GM18499 (cell line): ENCODE data around the gene MAP2K3.

Source experiments
- ATAC-seq: cut with Tn5 transposase; IDR thresholded peaks from one replicate; pipeline ENCODE4 v1.9.1; 2021; ENCODE audit warnings: moderate number of reproducible peaks; ENCODE audit not compliant: insufficient read depth, unreplicated experiment

The MAP2K3 gene

DNA sequence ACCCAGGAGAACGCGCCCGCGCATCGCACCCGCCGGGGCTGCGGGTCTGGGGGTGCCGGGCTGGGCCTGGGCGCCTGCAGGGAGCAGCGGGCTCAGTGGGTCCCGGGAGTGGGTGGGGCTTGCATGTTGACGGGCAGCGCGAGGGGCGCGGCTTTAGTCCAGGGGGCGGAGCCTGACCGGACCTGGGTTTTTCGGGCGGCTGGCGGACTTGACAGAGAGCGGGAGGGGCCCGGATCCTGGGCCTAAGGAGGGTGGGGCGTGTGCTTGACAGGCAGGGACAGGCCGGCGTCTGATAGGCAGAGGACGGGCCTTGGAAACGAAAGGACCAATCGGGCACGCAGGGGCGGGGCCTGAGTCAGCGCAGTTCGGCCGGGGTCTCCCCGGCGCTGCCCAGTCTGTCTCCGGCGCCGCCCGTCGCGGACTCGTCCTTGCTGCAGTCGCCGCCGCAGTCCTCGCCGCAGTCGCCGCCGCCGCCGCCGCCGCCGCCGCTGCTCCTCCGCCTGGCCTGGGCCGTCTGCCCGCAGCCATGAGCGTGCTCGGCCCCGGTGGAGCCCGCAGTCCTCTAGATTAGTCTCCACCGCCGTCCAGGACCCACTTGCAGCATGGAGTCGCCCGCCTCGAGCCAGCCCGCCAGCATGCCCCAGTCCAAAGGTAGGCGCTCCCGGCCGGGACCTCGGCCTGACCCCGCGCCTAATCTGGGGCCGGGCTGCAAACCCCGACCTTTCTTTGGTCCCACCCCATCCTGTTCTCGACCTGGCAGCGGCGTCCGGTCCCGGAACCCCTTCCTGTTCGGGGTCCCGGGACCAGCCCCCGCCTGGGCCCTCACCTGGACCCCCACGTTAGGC, at the start of gene MAP2K3:
MAP2K3 (plus strand) TSS at position 393 of the 845 bp plus-strand sequence; CDS start at position 603, 210 bp downstream.
- peak; percentile 60 for ATAC-seq

DNA sequence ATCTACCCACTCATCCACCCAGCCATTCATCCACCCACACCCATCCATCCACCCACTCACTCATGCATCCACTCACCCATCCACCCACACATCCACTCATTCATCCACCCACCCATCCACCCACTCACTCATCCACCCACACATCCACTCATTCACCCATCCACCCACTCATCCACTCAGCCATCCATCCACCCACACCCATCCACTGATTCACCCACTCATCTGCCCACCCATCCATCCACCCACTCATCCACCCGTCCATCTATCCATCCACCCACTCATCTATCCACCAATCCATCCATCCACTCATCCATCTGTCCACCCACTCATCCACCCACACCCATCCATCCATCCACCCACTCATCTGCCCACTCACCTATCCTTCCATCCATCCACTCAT, 48.6 kb upstream of the MAP2K3 start:
- no peak for ATAC-seq

DNA sequence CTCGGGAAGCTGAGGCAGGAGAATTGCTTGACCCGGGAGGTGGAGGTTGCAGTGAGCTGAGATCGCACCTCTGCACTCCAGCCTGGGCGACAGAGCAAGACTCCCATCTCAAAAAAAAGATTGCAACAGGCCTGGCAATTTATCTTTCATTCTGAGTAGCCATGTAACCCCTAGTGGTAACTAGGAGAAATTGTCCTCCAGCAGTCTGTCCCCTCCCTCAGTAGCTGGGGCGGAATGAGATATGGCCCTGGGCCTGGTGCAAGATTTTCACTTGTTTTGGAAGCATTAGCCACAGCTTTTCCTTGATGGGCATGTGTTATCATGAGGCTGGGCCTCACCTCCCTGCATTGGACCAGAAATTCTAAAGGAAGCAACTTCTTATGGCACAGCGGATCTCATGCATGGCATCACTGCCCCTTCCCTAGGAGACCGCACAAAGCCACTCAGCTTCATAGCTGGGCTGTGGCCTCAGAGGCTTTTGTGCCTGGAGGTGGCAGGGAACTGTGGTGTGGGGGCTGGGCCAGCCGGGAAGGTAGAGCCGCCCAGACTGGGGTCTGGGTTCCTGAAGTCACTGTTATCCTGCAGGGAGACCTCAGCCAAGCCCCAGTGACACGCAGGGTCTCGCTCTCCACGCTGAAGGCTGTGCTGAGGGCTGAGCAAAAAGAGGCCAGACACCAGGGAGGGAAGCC, 44.7 kb upstream of the MAP2K3 start:
- no peak for ATAC-seq

DNA sequence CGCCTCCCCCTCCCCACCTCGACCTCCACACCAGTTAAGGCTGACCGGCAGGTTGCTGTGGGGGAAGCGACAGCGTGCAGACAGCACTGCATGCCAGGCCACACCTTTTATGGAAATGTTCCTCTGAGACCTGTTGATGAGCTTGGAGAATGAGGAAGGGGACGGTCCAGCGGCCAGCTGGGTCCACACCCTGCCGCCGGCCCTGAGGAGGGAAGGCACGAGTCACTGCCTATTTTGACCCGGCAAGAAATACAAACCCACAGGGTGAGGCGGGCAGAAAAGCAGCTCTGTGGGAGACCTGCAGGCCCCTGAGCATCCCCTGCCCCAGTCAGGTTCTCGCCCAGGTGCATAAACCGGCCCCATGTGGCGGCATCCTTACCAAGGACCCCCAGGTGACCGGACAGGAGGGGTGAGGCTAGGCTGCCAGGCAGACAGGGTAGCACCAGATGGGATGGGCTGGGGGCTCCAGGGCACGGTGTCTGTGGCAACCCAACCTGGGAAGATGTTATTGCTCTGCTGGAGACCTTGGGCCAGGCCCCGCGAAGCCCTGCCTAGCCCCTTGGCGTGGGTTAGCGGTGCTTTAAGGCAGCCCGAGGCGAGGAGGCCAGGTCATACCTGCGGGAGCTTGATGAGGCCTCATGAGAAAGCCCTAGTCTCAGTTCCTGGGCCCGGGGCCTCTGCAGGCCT, 44.0 kb upstream of the MAP2K3 start:
- ATAC-seq, result no peak

DNA sequence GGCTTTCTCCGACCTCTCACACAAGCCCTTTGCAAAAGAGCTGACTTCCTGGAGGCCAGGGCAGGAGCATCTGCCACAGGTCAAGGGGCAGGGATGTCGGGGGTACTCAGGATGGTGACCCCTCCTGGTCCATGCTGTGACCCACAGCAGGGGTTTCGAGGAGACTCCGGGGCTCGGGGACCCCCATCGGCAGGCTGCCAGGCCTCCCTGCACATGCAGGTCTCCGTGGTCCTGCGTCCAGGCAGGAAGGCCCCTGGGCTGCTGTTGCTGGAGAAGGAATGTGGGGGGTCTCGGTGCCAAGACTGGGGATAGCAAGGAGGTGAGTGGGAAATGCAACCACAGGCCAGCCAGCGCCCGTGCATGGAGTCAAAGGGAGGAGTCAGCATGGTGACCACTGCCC, 42.9 kb upstream of the MAP2K3 start:
- no peak for ATAC-seq

DNA sequence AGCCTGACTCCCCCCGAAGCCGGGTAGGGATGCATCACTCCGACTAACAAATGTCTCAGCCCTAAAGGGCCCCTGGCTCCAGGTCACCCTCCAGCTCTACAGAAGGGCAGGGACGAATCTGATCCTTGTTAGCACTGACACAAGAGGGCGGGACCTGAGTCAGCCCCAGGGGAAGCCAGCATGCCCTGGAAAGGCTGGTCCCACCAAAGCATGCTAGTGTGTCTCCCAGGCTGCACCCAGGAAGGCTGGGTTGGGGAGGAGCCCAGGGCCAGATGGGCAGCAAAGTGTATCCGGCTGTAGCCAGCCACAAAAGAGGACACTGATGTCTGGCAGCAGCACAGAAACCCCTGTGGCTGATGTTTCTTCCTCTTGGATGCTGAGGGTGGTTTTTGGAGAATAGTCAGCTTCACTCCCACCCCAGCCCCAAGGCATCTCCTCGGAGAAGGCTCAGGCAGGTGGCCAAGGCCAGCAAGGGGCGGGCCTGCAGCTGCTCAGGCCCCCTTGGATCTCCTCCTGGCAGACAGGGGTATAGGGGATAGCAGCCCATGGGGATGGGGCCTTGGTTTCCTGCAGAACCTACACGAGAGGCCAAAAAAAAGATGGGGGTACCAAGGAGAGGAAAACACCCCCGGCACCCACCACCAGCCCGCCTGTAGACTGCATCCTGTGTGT, 42.3 kb upstream of the MAP2K3 start:
- ATAC-seq, result no peak

DNA sequence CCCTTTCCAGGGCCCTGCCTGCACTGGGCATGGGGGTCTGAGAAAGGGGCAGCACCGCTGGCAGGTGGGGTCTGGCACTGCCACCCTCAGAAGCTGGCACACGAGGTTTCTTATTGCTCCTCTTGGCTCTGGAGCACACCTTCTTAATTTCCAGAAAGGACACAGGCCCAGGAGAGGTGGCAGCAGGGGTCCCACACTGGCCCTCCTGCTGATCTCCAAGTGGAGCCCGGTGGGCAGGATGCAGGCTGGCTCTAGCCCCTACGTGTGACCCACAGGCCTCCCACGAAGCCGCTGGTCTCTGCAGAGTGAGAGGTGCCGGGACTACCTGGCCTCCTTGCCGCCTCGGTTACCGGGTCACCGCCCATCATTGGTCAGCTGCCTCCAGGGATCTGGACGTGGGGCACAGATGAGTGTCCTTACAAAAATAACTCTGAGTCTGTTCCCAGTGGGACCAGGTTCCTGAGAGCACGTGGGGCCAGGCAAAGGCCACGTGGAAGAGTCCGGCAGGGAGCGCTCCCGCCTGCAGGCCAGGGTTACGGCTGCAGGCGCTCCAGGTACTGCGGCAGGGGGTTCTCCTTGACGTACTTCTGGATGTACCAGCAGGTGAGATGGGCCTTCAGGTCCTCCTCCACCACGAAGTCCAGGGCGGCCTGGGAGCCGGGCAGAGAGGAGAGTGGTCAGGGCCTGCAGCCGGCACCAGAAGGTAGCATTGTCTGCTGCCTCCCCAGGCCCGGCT, 41.6 kb upstream of the MAP2K3 start:
- no peak for ATAC-seq

DNA sequence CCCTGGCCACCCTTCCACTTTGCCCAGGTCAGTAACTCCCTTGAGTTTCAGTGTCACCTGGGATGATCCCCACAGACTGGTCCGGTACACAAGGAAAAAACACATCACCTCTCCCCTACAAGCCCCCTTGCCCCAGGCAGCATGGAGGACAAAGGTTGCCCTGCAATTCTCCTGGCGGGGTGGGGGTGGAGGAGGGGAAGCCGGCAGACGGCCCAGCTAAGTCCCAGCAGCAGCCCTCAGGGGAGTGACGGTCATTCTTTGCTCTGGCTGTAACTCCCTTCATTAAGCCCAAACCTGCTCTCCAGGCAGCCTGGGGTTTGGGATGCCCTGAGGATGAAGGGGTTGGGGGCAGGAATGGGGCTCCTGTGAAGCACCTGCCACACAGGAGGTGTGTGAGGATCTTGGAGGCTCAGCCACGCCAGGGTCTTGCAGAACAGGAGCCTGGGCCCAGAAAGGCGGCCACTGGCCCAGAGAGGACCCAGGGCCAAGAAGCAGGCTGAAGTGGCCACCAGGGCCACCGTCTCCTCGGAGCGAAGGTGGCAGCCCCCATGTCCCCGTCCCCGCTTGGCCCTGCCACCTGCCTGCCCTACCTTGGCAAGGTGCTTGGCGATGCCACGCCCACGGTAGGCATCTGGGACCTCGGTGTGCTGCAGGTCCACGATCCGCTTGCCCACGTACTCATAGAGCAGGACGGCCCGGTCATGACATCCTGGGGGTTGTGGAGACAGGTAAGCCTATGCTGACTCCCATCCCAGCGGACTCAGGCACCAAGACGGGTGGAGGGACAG, 40.8 kb upstream of the MAP2K3 start:
- no peak for ATAC-seq

DNA sequence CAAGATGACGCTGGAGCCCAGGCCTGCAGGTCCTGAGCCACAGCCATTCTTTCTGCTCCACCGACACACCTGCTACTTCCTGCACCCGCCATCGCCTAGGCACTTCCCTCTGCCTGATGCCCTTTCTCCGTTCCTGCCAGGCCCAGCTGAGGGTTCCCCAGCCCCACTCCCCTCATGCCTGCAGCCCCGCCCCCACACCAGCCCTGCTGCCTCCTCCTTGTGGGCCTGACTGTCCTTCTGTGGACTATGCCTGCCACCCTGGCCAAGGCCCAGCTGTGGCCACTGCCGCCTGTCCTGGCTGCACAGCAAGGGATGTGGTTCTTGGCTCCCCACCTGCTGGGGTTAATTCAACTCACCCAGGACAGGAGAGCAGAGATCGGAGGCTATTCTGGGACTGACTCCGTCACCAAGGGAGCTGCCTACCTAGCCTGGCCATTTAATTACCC, 38.8 kb upstream of the MAP2K3 start:
- ATAC-seq, result no peak

DNA sequence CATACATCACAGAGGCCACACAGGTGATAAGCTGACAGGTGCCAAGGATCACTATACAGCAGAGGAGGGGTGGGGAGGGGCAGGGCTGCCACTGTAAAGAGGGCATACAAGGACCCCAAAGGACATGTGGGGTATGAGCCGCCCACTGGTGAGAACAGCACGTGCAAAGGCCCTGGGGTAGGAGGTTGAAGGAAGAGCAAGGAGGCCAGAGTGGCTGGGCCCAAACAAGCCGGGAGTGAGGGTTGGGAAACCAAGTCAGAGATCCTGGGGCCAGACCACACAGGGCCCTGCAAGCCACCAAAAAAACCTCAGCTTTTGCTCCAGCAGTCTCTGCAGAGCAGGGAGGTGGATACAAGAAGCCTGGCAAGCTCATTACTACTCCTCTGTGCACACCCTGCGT, 37.8 kb upstream of the MAP2K3 start:
- ATAC-seq, result no peak

DNA sequence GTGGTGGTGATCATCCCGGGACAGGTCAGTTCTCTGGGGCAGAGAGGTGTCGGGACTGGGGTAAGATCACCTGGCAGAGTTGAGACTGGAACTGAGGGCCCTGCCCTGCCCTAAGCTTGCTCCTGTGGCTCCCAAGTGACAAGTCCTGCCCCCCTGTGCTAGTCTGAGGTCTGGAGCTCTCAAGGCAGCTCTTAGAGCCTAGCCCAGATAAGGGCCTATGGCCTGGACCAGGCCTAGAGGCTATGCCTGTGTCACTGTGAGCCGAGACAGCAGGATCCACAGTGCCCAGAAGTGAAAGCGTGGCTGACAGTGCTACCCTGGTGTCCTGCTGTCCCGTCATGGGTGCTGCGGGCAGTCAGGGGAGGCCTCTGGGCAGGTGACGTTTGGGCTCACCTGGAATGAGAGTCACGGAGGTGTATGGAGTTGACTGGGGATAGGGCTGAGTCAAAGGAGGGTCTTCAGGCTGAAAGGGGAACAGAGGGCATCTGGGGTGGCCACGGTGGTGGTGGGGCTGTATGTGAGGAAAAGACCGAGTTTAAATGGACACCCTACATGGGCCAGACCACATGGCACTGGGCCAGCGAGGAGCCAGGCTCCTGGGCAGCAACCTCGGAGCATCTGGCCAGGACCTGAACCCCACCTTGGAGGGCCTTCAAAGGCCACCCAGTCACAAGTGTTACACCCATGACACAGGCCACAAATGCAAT, 36.8 kb upstream of the MAP2K3 start:
- no peak for ATAC-seq

DNA sequence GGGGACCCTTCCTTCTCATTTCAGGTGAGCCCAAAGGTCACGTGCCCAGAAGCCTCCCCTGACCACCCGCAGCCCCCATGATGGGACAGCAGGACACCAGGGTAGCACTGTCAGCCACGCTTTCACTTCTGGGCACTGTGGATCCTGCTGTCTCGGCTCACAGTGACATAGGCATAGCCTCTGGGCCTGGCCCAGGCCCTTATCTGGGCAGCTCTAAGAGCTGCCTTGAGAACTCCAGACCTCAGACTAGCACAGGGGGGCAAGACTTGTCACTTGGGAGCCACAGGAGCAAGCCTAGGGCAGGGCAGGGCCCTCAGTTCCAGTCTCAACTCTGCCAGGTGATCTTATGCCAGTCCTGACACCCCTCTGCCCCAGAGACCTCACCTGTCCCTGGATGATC, 36.0 kb upstream of the MAP2K3 start:
- ATAC-seq, result no peak

DNA sequence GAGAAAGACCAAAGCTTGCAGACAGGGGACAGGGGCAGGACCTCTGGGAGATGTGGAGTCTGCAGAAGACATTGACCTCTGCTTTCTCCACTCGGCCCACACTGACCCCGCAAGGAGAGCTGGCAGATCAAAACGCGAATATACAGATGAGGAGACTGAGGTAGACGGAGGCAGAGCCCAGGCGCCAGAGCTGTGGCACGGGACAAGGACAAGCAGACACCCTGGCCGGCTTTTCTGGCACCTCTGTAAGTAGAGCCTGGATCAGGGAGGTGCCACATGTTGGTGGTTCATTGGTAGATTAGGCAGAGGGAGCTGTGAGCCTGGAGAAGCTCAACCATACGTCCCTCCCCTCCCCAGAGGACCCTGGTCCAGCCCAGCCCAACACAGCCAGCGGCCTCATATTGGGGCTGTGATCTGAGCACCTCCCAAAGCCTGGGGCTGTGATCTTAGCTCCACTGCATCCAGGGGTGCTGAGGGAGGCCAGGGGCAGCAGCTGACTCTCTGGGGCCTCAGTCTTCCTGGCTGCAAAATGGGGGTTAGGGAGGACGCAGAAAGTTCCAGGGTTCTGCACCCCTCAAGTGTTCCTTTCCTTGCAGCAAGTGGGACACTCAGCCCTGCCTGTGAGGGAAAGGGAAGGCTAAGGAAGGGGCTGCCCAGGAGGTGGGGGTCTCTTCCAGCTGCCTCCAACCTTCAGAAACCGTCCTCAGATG, 35.3 kb upstream of the MAP2K3 start:
- ATAC-seq, result no peak

DNA sequence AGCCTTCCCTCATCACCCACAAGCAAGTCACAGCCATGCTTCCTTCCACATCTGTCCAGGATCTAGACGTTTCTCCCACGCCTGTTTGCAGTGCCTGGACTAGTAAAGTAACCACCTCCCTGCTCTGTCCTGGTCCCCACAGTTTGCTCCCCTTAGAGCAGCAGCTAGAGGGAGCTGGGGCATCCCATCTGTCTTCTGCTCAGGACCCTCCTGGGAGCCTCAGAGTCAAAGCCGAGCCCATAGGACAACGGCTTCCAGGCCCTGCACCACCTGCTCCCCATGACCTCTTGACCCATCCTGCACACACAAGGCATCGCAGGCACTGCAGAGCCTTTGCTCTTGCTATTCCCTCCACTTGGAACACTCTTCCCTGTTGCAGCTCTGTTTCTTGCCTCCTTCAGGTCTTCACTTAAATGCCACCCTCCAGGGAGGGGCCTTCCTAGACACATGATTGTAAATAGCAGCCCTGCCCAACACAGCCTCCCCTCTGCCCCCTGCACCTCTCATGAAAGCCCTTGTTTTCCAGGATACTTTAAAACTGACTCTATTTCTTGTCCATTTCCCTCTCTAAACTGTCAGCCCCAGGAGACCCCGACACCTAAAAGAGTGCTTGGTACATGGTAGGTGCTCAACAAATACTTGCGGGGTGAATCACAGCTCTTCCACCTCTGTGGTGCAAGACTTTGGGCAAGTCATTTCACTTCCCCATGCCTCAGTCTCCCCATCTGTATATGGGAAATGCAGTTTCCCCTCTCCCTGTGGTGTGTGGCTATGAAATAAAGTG, 34.4 kb upstream of the MAP2K3 start:
- no peak for ATAC-seq

DNA sequence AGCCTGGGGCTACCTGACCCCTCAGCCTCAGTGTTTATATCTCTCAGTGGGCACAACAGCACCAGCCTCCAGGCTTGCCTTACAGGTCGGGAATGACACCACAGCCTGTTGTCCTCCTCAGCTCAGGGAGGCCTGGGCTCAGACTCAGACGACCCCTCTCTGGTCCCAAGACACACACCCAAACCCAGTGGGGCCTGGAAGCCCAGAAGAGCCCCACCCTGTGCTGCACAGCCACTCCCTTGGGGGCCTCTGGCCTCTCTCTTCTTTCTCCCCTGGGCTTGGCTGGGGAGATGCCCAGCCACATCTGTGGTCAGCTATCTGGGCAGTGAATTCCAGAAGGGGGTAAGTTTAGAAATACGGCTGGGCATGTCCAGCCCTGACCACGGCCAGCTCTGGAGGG, 33.7 kb upstream of the MAP2K3 start:
- no peak for ATAC-seq

DNA sequence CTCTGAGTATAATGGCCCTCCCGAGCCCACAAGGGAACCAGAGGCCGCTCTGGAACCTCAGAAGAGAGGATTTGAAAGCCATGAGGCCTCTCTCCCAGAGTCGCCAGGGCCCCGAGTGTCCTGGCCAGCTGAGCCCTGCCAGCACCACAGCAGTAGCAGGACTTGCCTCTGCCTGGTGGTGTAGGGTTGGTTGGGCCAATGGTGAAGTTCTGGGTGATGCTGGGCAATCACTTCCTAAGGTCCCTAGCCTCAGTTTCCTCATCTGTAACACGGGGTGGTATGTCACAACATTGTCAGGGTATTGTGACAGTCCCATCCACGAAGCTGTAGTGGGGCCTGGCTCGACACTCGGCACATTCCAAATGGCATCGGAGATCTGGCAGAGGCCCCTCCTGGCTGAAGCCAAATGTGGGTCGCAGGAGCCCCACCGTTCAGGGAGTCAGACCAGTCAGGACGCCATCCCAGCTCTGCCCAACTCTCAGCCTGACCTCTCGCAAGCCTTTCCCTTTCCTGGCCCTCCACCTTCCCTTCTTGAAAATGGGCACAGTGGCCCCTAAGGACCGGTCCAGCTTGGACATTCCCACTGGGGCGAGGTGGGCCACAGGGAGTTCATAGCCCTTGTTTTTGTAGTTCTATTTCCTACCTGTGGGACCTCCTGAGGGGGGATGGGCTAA, 33.0 kb upstream of the MAP2K3 start:
- ATAC-seq, result no peak
